Measurements from ENCODE around the gene EEF1A1.

EEF1A1 gene

DNA sequence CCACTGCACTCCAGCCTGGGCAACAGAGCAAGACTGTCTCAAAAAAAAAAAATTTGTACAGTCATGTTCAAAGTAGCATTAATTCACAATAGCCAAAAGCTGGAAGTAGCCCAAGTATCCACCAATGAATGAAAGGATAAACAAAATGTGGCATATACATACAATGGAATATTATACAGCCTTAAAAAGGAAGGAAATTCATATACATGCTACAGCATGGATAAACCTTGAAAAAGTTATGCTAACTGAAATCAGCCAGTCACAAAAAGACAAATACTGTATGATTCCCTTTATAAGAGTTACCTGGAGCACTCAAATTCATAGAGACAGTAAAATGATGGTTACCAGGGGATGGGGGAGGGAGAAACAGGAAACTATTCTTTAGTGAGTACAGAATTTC is 15.7 kb downstream of the EEF1A1 start:
- no peak for DNase-seq (ENCODE audit: low spot score)

DNA sequence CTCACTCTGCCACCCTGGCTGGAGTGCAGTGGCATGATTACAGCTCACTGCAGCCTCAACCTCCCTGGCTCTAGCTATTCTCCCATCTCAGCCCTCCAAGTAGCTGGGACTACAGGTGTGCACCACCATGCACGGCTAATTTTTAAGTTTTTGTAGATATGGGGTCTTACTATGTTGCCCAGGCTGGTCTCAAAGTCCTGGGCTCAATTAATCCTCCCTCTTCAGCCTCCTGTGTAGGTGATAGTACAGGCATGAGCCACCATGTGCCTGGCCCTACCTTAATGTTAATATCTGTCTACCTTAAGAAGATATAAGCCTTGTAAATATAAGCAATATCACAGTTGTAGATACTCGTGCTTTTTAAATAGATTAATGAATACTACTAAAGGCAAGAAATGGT is 16.7 kb downstream of the EEF1A1 start:
- no peak for DNase-seq (ENCODE audit: low spot score)

DNA sequence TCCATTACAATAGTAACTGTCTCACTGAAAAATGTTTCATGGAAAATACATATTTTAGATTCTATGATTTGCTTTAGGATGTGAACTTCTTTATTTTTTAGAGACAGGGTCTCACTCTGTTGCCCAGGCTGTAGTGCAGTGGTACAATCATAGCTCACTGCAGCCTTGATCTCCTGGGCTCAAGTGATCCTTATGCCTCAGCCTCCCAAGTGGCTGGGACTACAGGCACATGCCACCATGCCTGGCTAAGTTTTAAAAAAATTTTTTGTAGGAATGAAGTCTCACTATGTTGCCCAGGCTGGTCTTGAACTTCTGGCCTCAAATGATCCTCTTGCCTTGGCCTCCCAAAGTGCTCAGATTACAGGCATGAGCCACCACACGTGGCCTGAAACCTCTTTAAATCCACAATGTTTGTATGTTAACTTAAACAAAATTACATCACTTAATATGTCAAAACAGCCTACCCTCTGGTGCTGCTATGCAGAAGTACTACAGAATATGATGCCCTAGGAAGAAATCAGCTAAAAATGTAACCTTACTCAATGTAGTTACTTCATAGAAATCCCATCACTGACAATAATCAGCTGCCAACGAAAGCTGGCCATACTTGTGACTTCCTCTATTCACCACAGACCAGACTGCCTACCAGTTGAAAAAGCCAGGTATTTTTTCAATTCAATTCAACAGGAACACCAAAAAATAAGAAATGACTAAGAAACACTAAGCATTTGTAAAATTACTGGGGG is 17.6 kb downstream of the EEF1A1 start:
- no peak for DNase-seq (ENCODE audit: low spot score)

DNA sequence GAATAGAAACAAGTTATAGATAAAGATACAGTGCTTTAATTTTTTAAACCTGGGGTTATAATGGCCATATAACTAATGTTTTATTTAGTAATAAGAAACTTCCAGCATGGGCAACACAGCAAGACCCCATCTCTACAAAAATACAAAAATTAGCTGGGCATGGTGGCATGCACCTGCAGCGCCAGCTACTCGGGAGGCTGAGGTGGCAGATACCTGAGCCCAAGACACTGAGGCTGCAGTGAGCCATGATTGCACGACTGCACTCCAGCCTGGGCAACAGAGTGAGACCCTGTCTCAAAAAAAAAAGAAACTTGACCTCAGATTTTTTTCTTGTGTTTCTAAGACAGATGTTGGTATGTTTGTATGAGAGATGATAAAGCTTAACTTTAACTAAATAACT is 22.9 kb downstream of the EEF1A1 start:
- no peak for DNase-seq (ENCODE audit: low spot score)

DNA sequence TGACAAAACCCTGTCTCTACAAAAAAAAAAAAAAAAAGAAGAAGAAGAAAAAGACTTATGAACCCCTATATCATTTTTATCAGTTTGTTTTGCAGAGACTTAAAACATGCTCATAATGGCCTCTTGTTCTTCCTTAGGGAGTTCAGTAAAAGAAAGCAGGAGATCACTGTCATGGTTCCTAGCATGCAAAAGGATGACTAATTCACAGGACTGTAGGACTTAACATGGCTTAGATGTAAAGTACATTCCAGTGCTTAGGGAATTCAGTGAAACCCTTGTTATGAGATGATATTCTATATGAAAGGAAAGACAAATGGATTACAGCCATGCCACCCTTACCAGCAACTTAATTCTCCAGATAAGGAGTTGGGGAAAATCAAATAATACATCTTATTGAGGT is 29.5 kb downstream of the EEF1A1 start:
- no peak for DNase-seq (ENCODE audit: low spot score)

DNA sequence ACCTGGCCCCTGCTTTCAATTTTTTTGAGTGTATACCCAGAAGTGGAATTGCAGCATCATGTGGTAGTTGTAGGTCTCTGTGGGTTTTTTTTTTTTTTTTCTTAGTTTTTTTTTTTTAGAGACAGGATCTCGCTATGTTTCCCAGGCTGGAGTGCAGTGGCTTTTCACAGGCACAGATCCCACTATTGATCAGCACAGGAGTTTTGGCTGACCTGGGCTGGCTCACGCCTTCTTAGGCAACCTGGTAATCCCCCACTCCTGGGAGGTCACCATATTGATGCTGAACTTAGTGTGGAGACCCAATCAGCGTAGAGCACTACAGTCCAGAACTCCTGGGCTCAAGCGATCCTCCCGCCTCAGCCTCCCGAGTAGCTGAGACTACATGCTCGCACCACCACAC is 33.4 kb downstream of the EEF1A1 start:
- no peak for DNase-seq (ENCODE audit: low spot score)

DNA sequence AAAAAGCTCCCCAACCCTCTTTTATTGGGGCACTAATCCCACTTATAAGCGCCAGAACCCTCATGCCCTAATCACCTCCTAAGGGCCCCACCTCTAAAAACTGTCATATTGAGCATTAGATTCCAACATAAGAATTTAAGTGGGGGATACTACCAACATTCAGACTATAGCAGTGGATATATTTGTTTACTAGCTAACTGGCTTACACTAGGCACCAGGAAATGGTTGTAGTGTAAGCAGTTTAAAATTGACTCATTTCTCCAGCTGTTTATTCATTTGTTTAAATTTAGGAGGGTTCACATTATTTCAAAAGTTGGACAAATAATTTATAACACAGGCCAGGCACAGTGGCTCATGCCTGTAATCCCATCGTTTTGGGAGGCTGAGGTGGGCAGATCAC is 36.4 kb downstream of the EEF1A1 start:
- DNase-seq (ENCODE audit: low spot score): no peak

DNA sequence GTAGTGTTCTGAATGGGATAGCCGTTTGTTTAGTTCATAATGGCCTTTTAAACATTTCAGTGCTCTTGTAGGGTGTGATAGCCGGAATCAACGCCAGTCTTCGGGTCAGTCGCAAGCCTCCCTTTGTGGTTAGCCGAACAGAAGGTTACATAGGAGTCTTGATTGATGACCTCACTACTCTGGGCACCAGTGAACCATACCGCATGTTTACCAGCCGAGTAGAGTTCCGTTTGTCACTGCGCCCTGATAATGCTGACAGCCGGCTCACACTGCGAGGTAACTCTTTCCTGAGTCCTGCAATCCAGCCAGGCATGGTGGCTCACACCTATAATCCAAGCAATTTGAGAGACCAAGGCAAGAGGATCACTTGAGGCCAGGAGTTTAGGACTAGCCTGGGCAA is 38.9 kb downstream of the EEF1A1 start:
- no peak for DNase-seq (ENCODE audit: low spot score)

DNA sequence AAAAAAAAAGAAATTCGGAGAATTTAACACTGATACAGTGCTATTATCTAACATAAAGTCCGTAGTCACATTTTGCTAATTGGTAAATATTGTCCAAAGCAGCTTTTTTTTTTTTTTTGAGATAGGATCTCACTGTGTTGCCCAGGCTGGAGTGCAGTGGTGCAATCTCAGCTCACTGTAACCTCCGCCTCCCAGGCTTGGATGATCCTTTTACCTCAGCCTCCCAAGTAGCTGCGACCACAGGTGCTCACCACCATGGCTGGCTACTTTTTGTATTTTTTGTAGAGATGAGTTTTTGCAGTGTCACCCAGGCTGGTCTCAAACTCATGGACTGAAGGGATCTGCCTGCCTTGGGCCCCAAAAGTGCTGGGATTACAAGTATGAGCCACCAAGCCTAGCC is 43.4 kb downstream of the EEF1A1 start:
- no peak for DNase-seq (ENCODE audit: low spot score)

DNA sequence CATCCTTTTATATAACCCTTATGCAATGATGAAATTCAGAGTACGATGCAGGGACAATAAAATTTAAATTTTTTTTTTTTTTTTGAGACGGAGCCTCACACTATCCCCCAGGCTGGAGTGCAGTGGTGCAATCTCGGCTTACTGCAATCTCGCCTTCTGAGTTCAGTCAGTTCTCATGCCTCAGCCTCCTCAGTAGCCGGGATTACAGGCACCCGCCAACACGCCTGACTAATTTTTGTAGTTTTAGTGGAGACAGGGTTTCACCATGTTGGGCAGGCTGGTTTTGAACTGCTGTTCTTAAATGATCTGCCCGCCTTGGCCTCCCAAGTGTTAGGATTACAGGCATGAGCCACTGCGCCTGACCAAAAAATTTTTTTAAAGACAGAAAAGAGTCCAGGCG is 44.1 kb downstream of the EEF1A1 start:
- DNase-seq (ENCODE audit: low spot score): no peak

DNA sequence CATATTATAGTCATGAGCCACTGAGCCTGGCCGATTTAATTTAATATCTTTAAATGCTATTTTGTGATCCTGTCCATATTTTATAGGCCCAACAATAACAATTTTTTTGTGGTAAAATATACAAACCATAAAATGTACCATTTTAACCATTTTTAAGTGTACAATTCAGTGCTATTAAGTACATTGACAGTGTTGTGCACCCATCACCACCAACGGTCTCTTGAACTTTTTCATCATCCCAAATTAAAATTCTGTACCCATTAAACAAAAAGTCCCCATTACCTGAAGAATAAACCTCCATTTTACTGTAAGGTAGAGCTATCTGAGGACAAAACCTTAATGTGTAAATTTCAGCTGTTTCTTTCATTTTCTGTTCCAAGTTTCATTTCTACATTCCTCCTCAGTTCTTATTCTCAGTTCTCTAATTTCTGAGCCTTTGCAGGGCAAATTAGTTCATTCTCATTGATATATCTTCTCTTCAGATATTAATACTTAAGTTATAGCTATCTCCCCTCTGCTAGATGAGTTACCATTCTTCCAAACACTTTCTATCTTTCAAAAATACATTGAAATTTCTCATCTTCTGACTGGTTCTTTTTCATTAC is 49.0 kb downstream of the EEF1A1 start:
- DNase-seq (ENCODE audit: low spot score): no peak

Data from CD4-positive, alpha-beta T cell treated with Interleukin-2 at 100 ng/mL for 4 hours (primary cell).